CD4-positive, alpha-beta T cell (primary cell): ENCODE measurements around the gene NMNAT1. TPM values are rescaled to one million over a fixed set of nuclear protein-coding genes. Genes with fewer than 3 reads are reported as not detected.
A peak's percentile ranks its signal among the peaks of the same experiment; 100 is the strongest.

Experiments
- ATAC-seq: fragments of 200-7000 bp; cut with Tn5 transposase; one replicate; pipeline ENCODE4 v1.10.0; 2022; ENCODE audit warnings: mild to moderate bottlenecking; ENCODE audit not compliant: poor library complexity
- CTCF ChIA-PET: fragments of 350-600 bp; sonication (Branson Sonifier 250); formaldehyde crosslinking; loops from one replicate; lab custom pipeline; 2021; ENCODE audit warnings: antibody characterized with exemption, inconsistent platforms; lab: Charles Lee
- POLR2A ChIA-PET: fragments of 350-600 bp; sonication (Branson Sonifier 250); formaldehyde crosslinking; loops from one replicate; lab custom pipeline; 2021; ENCODE audit warnings: antibody characterized with exemption, inconsistent platforms; lab: Charles Lee
- DNase-seq, 14 experiments: peaks; one replicate each; pipeline ENCODE4 v3.0.0-alpha.2; 2013 to 2020; ENCODE audit warnings: mixed read lengths in 2 of 14
- H3K27ac ChIP-seq, 2 donors: one replicate each; pipeline versions ENCODE4 v1.5.1 to v1.7.0; 2013; ENCODE audit warnings: low read length in 2 of 2, low read depth in 1 of 2, mild to moderate bottlenecking in 1 of 2
- H3K27me3 ChIP-seq, 2 experiments: 1 replicate in 1 of 2; 2 replicates in 1 of 2; pipeline versions ENCODE4 v1.6.1 to v1.7.0; 2013; ENCODE audit warnings: low read length in 2 of 2, control low read depth in 1 of 2, mild to moderate bottlenecking in 1 of 2, moderate library complexity in 1 of 2; ENCODE audit not compliant: insufficient read depth in 2 of 2, control insufficient read depth in 1 of 2
- H3K36me3 ChIP-seq: one replicate; pipeline ENCODE4 v1.6.1; 2013; ENCODE audit warnings: low read length, control low read depth; ENCODE audit not compliant: insufficient read depth
- H3K4me1 ChIP-seq: one replicate; pipeline ENCODE4 v1.6.1; 2013; ENCODE audit warnings: low read length, control low read depth; ENCODE audit not compliant: insufficient read depth
- H3K4me3 ChIP-seq: one replicate; pipeline ENCODE4 v1.5.1; 2013; ENCODE audit warnings: mild to moderate bottlenecking, low read length, moderate library complexity
- H3K9me3 ChIP-seq, 2 experiments: 1 replicate in 1 of 2; 2 replicates in 1 of 2; pipeline versions ENCODE4 v1.6.1 to v1.7.0; 2013; ENCODE audit warnings: low read length in 2 of 2, mild to moderate bottlenecking in 2 of 2, control low read depth in 1 of 2, moderate library complexity in 1 of 2; ENCODE audit not compliant: control insufficient read depth in 1 of 2, insufficient read depth in 1 of 2
- H3K27ac Mint-ChIP-seq: one replicate; pipeline ENCODE4 v1.8.0; 2020; ENCODE audit warnings: mixed read lengths
- H3K27me3 Mint-ChIP-seq: one replicate; pipeline ENCODE4 v1.8.0; 2021; ENCODE audit warnings: mixed read lengths
- H3K36me3 Mint-ChIP-seq: one replicate; pipeline ENCODE4 v1.8.0; 2021; ENCODE audit warnings: low read depth, mixed read lengths
- H3K4me1 Mint-ChIP-seq: one replicate; pipeline ENCODE4 v1.8.0; 2021; ENCODE audit warnings: low read depth, mixed read lengths
- H3K4me3 Mint-ChIP-seq: one replicate; pipeline ENCODE4 v1.8.0; 2020; ENCODE audit warnings: mild to moderate bottlenecking, mixed read lengths
- H3K9me3 Mint-ChIP-seq: one replicate; pipeline ENCODE4 v1.8.0; 2020; ENCODE audit warnings: mixed read lengths
- intact Hi-C, 2 experiments: fragments of 100-400 bp; cut with DNase I in 1 of 2; cut with micrococcal nuclease in 1 of 2; formaldehyde crosslinking; loops; one replicate each; pipeline versions ENCODE4 v1.15.1 to v1.9.0; 2023 to 2025; cut with DNase I, micrococcal nuclease
- total RNA-seq, 174 experiments: library from RNA in 2 of 174; stranded (reverse) in 2 of 174; gene quantifications; one replicate each; pipeline ENCODE4 v1.2.3 and lab custom pipeline; 2021 to 2026
- TF ChIP-seq, protein P1 (sequence below): fragments of 200-600 bp; IDR thresholded peaks from one replicate; pipeline ENCODE4 v1.8.0; 2022; ENCODE audit warnings: antibody characterized with exemption, mild to moderate bottlenecking

NMNAT1 gene
- total RNA-seq, 2 experiments from 2014 or later: 0.66 to 1.0 TPM

DNA sequence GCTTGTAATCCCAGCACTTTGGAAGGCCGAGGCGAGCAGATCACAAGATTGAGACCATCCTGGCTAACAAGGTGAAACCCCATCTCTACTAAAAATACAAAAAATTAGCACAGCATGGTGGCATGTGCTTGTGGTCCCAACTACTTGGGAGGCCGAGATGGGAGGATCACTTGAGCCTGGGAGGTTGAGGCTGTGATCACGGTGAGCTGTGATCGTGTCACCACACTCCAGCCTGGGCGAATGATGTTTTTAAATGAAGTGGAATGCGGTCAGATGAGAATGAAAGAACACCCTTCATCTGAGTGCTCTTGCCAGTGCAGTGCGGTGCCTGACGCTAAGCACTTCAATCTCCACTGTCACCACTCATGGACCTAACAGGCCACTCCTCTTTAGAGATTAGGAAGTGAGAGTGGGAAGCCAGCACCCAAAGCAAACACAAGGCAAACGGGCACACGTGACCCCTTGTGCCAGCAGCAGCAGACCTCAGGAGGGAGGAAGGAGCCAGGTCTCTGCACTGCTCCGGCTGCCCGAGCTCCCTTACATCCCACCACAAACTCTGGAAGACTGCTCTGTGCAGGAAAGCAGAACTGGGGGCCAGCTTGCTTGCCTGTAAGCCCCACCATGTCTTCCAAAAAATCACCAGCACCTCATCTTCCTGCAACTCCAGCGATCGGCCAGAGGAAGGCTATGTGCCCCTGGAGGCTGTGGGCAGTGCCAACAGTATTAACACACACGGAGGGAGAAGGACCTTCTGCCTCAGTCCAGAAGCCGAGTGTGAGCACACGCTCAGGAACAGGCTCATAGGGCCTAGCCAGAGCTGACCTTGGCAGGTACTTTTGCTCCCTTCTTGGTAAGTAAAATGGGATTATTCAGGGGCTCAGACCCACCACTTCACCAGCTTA lies 42.9 kb upstream of the NMNAT1 start:
- TF ChIP-seq, protein P1, sequence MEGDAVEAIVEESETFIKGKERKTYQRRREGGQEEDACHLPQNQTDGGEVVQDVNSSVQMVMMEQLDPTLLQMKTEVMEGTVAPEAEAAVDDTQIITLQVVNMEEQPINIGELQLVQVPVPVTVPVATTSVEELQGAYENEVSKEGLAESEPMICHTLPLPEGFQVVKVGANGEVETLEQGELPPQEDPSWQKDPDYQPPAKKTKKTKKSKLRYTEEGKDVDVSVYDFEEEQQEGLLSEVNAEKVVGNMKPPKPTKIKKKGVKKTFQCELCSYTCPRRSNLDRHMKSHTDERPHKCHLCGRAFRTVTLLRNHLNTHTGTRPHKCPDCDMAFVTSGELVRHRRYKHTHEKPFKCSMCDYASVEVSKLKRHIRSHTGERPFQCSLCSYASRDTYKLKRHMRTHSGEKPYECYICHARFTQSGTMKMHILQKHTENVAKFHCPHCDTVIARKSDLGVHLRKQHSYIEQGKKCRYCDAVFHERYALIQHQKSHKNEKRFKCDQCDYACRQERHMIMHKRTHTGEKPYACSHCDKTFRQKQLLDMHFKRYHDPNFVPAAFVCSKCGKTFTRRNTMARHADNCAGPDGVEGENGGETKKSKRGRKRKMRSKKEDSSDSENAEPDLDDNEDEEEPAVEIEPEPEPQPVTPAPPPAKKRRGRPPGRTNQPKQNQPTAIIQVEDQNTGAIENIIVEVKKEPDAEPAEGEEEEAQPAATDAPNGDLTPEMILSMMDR: no peak
- Mint-ChIP-seq H3K27ac (no peak overlapping the region), H3K36me3 (no peaks in the 10 kb centered on the region), H3K27me3 (no peaks in the 10 kb centered on the region), H3K4me3 (no peak overlapping the region), H3K4me1 (peaks cover 12% of the 10 kb centered on the region), H3K9me3 (no peaks in the 10 kb centered on the region)
- intact Hi-C loops: no loop called here
- peaks cover 8% of the 10 kb centered on the region for H3K4me1 ChIP-seq
- no peak overlapping the region for H3K4me3 ChIP-seq
- H3K36me3 ChIP-seq: no peaks in the 10 kb centered on the region
- no peaks in the 10 kb centered on the region for H3K27me3 ChIP-seq
- ChIA-PET CTCF (no interaction called here), POLR2A (interaction anchor here (0.8 kb wide), 1 partner anchor 10 kb away, joined by 4 read pairs; no protein-coding TSS in a partner anchor)
- no peak overlapping the region for H3K27ac ChIP-seq
- DNase-seq: peak in 4 of 14 experiments; percentile 12 to 63 (median 40)
- no peaks in the 10 kb centered on the region for H3K9me3 ChIP-seq
- peak; percentile 44 for ATAC-seq

DNA sequence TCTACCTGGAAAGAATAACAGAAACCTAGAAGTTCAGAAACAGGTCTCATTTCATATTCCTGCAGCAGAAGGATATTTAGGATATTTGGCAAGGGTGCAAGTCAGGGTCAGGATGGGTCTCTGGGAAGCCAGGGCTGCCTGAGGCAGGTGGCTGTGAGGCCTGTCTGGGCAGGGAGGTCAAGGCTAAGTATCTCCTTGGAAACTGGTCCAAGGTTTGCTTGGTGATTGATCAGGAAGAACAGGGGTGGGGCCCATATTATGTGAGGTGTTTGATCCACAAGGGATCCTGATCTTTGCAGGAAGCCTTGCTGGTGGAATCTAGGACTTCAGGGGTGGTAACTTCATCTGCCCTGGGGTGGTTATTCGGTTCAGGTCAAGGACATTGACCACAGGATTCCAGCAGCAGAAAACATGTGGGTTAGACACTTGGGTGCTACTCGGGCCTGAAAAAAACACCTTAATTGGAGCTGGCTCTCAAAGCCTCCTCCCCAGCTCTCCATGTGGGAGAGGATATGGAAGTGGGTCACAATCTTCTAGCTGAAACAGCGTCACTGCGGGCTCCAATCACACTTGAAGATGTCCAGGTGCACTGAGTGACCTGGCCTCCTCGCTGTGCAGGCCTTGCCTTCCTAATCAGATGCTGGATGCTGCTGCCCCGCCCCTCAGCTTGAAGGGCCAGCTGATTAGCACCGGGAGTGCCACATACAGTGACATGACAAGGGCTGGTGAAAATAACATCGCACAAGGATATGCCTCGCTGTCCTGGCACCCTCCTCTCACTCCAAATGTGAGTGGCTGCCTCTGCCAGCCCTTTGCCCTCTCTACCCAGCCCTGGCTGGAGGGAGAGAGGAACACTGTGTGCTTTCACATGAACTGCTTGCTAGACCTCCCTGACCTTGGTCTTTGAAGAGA lies 41.9 kb upstream of the NMNAT1 start:
- intact Hi-C loops: no loop called here
- no peak for DNase-seq
- no peaks in the 10 kb centered on the region for H3K27me3 ChIP-seq
- H3K27ac ChIP-seq: no peak overlapping the region
- Mint-ChIP-seq H3K4me1 (peaks cover 12% of the 10 kb centered on the region), H3K27ac (no peak overlapping the region), H3K36me3 (no peaks in the 10 kb centered on the region), H3K4me3 (no peak overlapping the region), H3K27me3 (no peaks in the 10 kb centered on the region), H3K9me3 (no peaks in the 10 kb centered on the region)
- ChIA-PET POLR2A (no interaction called here), CTCF (no interaction called here)
- TF ChIP-seq, protein P1: no peak
- no peaks in the 10 kb centered on the region for H3K36me3 ChIP-seq
- no peak overlapping the region for H3K4me3 ChIP-seq
- no peak for ATAC-seq
- no peaks in the 10 kb centered on the region for H3K9me3 ChIP-seq
- H3K4me1 ChIP-seq: peaks cover 8% of the 10 kb centered on the region

DNA sequence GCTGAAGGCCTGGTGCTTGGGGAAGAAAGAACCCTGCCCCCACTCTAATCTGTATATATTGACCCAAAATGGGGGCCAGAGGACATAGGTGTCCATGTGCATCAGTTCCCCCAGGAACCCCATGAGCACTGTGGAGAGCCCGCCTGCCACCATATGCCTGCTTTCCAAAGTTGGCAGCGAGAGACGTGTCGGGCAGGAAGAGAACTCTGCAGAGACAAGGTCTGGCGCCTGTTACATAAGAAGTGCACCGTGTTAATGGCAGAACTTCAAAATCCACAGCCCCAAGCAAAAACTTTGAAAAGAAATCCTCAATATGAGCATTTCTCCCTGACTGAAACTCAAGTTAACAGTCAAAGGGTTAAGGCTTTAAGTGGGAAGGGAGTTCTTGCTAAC lies 41.2 kb upstream of the NMNAT1 start:
- ChIA-PET CTCF (no interaction called here), POLR2A (no interaction called here)
- H3K4me1 ChIP-seq: peaks cover 8% of the 10 kb centered on the region
- Mint-ChIP-seq H3K4me3 (no peak overlapping the region), H3K4me1 (peaks cover 12% of the 10 kb centered on the region), H3K9me3 (no peaks in the 10 kb centered on the region), H3K27me3 (no peaks in the 10 kb centered on the region), H3K27ac (no peak overlapping the region), H3K36me3 (no peaks in the 10 kb centered on the region)
- H3K27me3 ChIP-seq: no peaks in the 10 kb centered on the region
- H3K27ac ChIP-seq: no peak overlapping the region
- DNase-seq (no peak), ATAC-seq (no peak)
- no peak overlapping the region for H3K4me3 ChIP-seq
- no peaks in the 10 kb centered on the region for H3K9me3 ChIP-seq
- no peaks in the 10 kb centered on the region for H3K36me3 ChIP-seq
- TF ChIP-seq, protein P1: no peak
- intact Hi-C loops: no loop called here
